ENCODE results near the gene CACNA1C. TPM values are rescaled to one million over a fixed set of nuclear protein-coding genes. Genes with fewer than 3 reads are reported as not detected.

Gene CACNA1C
- total and polyA plus RNA-seq, 10 of the 15 experiments (the other 5 are each of a cell fraction or from before 2014, with no cell fraction given) = under 0.01 to 0.15 (median 0.09) TPM; not detected in 5

GRCh38 chr12:2068653-2069052 lies 15.9 kb downstream of the CACNA1C start:
- H3K27me3 ChIP-seq (replicated peaks in 1 of 2; ENCODE audit: control insufficient read depth in 2 of 2, insufficient read depth in 2 of 2, low read length in 1 of 2) = no peaks in the 10 kb centered on the region; a peak in 3 of 4 replicates
- no peaks in the 10 kb centered on the region for H3K79me2 ChIP-seq (ENCODE audit: control insufficient read depth, insufficient read depth, low read length)
- H3K27ac ChIP-seq (ENCODE audit: control insufficient read depth, insufficient read depth) = no peak overlapping the region
- in situ Hi-C loops (cut with MboI) (no loop called here), intact Hi-C loops (cut with micrococcal nuclease; ENCODE audit: unreplicated experiment) (no loop called here)
- H4K20me1 ChIP-seq (ENCODE audit: control insufficient read depth, insufficient read depth) = no peaks in the 10 kb centered on the region
- H3K9me3 ChIP-seq (replicated peaks; ENCODE audit: control insufficient read depth, insufficient read depth, low read length) = peaks cover 6% of the 10 kb centered on the region; the same call in 2 of the 3 replicates
- no peak for FAIRE-seq
- H3K36me3 ChIP-seq (ENCODE audit: control insufficient read depth in 2 of 2, insufficient read depth in 2 of 2, low read length in 1 of 2) = no peaks in the 10 kb centered on the region
- BruUV-seq (replicated peaks) = no TSS peak
- no peak overlapping the region for H3K9ac ChIP-seq (ENCODE audit: control insufficient read depth, insufficient read depth, low read length)
- DNase-seq (ENCODE audit: low read depth, low spot score) = no peak
- no peak overlapping the region for H3K4me3 ChIP-seq
- WGBS (ENCODE audit: insufficient coverage, insufficient replicate concordance, low lambda C conversion rate, missing lambda C conversion rate) = 22% methylated on average over 6 of the region's 6 CpGs
- H3K4me1 ChIP-seq (ENCODE audit: control insufficient read depth, insufficient read depth, low read length) = peaks cover 6% of the 10 kb centered on the region
- TF ChIP-seq JUND (IDR thresholded peaks at IDR 0.05; ENCODE audit: low read depth, low read length) (no peak), ASH2L (IDR thresholded peaks at IDR 0.05; ENCODE audit: borderline replicate concordance, low read depth) (no peak), MAX (IDR thresholded peaks at IDR 0.05; ENCODE audit: low read depth, low read length) (no peak), EP300 (IDR thresholded peaks at IDR 0.05; ENCODE audit: borderline replicate concordance in 1 of 2, control insufficient read depth in 1 of 2, low read depth in 2 of 2, low read length in 2 of 2) (no peak), MTA3 (IDR thresholded peaks at IDR 0.05; ENCODE audit: borderline replicate concordance, low read length) (no peak), STAT3 (IDR thresholded peaks at IDR 0.05; ENCODE audit: low read depth, low read length) (no peak), ELK1 (IDR thresholded peaks at IDR 0.05; ENCODE audit: low read depth, low read length) (no peak), CBX5 (IDR thresholded peaks at IDR 0.05; ENCODE audit: low read depth) (no peak), ZBTB11 (CRISPR knock-in tag; IDR thresholded peaks at IDR 0.05) (no peak)
- ChIA-PET POLR2A (no interaction called here), SMC1A (ENCODE audit: uncharacterized antibody, unreplicated experiment) (interaction anchor here (0.6 kb wide), 1 partner anchor 12 kb away, joined by 4 read pairs; no protein-coding TSS in a partner anchor), RAD21 (ENCODE audit: unreplicated experiment) (no interaction called here), CTCF (no interaction called here)
- no peak overlapping the region for H2AFZ ChIP-seq (ENCODE audit: control insufficient read depth, low read depth, low read length)
- H3K4me2 ChIP-seq (ENCODE audit: control insufficient read depth, insufficient read depth) = no peak overlapping the region
- no peak for ATAC-seq

Measured in GM12878 (cell line).